Liver (tissue), 9 donors: ENCODE results near the gene ECM1. TPM values are rescaled to one million over a fixed set of nuclear protein-coding genes. Genes with fewer than 3 reads are reported as not detected.

Experiments used
- DNase-seq: peaks from one replicate; pipeline ENCODE4 v3.0.0-alpha.2; 2017; ENCODE audit warnings: low spot score
- H3K27ac ChIP-seq, 2 donors: one replicate each; pipeline ENCODE4 v1.7.0; 2013; ENCODE audit warnings: inconsistent platforms in 2 of 2, low read length in 2 of 2, control low read depth in 1 of 2, low read depth in 1 of 2, mild to moderate bottlenecking in 1 of 2
- H3K27me3 ChIP-seq, 4 donors: one replicate each; pipeline versions ENCODE4 v1.6.1 to v1.7.0; 2013; ENCODE audit warnings: low read length in 3 of 4, inconsistent platforms in 1 of 4, mild to moderate bottlenecking in 1 of 4, moderate library complexity in 1 of 4; ENCODE audit not compliant: control insufficient read depth in 4 of 4, insufficient read depth in 4 of 4
- H3K36me3 ChIP-seq, 4 donors: one replicate each; pipeline versions ENCODE4 v1.6.1 to v1.7.0; 2013; ENCODE audit warnings: low read length in 3 of 4, mild to moderate bottlenecking in 3 of 4, low read depth in 1 of 4, moderate library complexity in 1 of 4; ENCODE audit not compliant: control insufficient read depth in 4 of 4, insufficient read depth in 3 of 4
- H3K4me1 ChIP-seq, 4 donors: one replicate each; pipeline versions ENCODE4 v1.6.1 to v1.7.0; 2013; ENCODE audit warnings: low read length in 3 of 4, mild to moderate bottlenecking in 3 of 4, moderate library complexity in 1 of 4; ENCODE audit not compliant: control insufficient read depth in 4 of 4, insufficient read depth in 4 of 4
- H3K4me3 ChIP-seq, 3 donors: one replicate each; pipeline versions ENCODE4 v1.6.1 to v1.7.0; 2013; ENCODE audit warnings: low read length in 3 of 3, control low read depth in 1 of 3, low read depth in 1 of 3, mild to moderate bottlenecking in 1 of 3
- H3K9ac ChIP-seq, 2 donors: one replicate each; pipeline ENCODE4 v1.7.0; 2013; ENCODE audit warnings: low read length in 2 of 2, mild to moderate bottlenecking in 2 of 2, moderate library complexity in 2 of 2, control low read depth in 1 of 2, low read depth in 1 of 2
- H3K9me3 ChIP-seq, 4 donors: one replicate each; pipeline versions ENCODE4 v1.6.1 to v1.7.0; 2013; ENCODE audit warnings: low read length in 3 of 4; ENCODE audit not compliant: control insufficient read depth in 4 of 4
- ATF3 ChIP-seq: IDR thresholded peaks from 2 replicates; pipeline ENCODE4 v1.6.1; 2016; ENCODE audit warnings: antibody characterized with exemption
- CTCF ChIP-seq: fragments of 150-350 bp; IDR thresholded peaks from 2 replicates; pipeline ENCODE4 v1.5.1; 2017; ENCODE audit warnings: improper control_type of control experiment, low read depth, low read length; ENCODE audit not compliant: missing input control
- FOXA1 ChIP-seq: IDR thresholded peaks from 2 replicates; pipeline ENCODE4 v1.6.1; 2016; ENCODE audit warnings: antibody characterized with exemption
- FOXA2 ChIP-seq: IDR thresholded peaks from 2 replicates; pipeline ENCODE4 v1.6.1; 2016; ENCODE audit warnings: antibody characterized with exemption
- GABPA ChIP-seq, 2 donors: IDR thresholded peaks in 1 of 2; conservative IDR thresholded peaks in 1 of 2; 2 replicates each; pipeline ENCODE4 v1.6.1; 2016; ENCODE audit warnings: antibody characterized with exemption in 2 of 2, mild to moderate bottlenecking in 1 of 2, moderate library complexity in 1 of 2
- HNF4A ChIP-seq, 2 donors: conservative IDR thresholded peaks; 2 replicates each; pipeline ENCODE4 v1.6.1; 2016; ENCODE audit warnings: antibody characterized with exemption in 2 of 2, mild to moderate bottlenecking in 2 of 2
- HNF4G ChIP-seq: IDR thresholded peaks from 2 replicates; pipeline ENCODE4 v1.6.1; 2016; ENCODE audit warnings: antibody characterized with exemption
- JUND ChIP-seq, 2 donors: IDR thresholded peaks; 2 replicates each; pipeline ENCODE4 v1.6.1; 2016; ENCODE audit warnings: antibody characterized with exemption in 2 of 2
- NR2F2 ChIP-seq: IDR thresholded peaks from 2 replicates; pipeline ENCODE4 v1.6.1; 2016; ENCODE audit warnings: antibody characterized with exemption
- RXRA ChIP-seq, 2 donors: IDR thresholded peaks; 2 replicates each; pipeline ENCODE4 v1.6.1; 2017 to 2018; ENCODE audit warnings: antibody characterized with exemption in 2 of 2, mild to moderate bottlenecking in 1 of 2
- TAF1 ChIP-seq: conservative IDR thresholded peaks from 2 replicates; pipeline ENCODE4 v1.6.1; 2016; ENCODE audit warnings: antibody characterized with exemption, mild to moderate bottlenecking
- YY1 ChIP-seq: IDR thresholded peaks from 2 replicates; pipeline ENCODE4 v1.6.1; 2016; ENCODE audit warnings: antibody characterized with exemption, mild to moderate bottlenecking
- WGBS: extraction: QIAGEN DNeasy Blood & Tissue Kit; methylation state at CpG from one replicate; pipeline ENCODE4 v1.1.7; 2013; 5-methylcytosine and 5-hydroxymethylcytosine counted together
- polyA plus RNA-seq, 2 donors: library from polyadenylated mRNA; stranded (reverse) in 1 of 2; unstranded in 1 of 2; fragments of 200-250 nt in 1 of 2; fragments of >200 nt in 1 of 2; fragmentation: Nextera tagmentation in 1 of 2; extraction: Ambion mirVana in 1 of 2; gene quantifications; one replicate each; pipeline versions ENCODE4 v1.2.1 to v1.2.3, GENCODE V29; 2013 to 2015
- total RNA-seq, 2 donors: library from RNA; depleted of rRNA; stranded (reverse); fragments of >200 nt; gene quantifications; one replicate each; pipeline ENCODE4 v1.2.3, GENCODE V29; 2014
- TF ChIP-seq, protein P1 (sequence below): IDR thresholded peaks from 2 replicates; pipeline ENCODE4 v1.6.1; 2016; ENCODE audit warnings: antibody characterized with exemption
- TF ChIP-seq, protein P2 (sequence below): IDR thresholded peaks from 2 replicates; pipeline ENCODE4 v1.6.1; 2016; ENCODE audit warnings: antibody characterized with exemption, mild to moderate bottlenecking
- TF ChIP-seq, protein P3 (sequence below): IDR thresholded peaks from 2 replicates; pipeline ENCODE4 v1.6.1; 2016; ENCODE audit warnings: antibody characterized with exemption
- donor health status: healthy.
- donor health status: healthy.
- donor health status: healthy.
- donor health status: healthy.
- donor health status: healthy.

ECM1 gene
- total and polyA plus RNA-seq, 4 donors, result 5.1 to 22.5 (median 12.6) TPM

GRCh38 chr1:150511551-150511950 is 3.6 kb downstream of the ECM1 start:
- Histone ChIP-seq H3K36me3 (peaks cover 0 to 9% (median 6%) of the 10 kb centered on the region in 4 donors), H3K9ac (no peak overlapping the region), H3K27ac (no peak overlapping the region), H3K9me3 (no peaks in the 10 kb centered on the region), H3K4me3 (no peak overlapping the region), H3K27me3 (no peaks in the 10 kb centered on the region), H3K4me1 (peaks cover 2 to 16% (median 8%) of the 10 kb centered on the region in 4 donors)
- 90% methylated on average over 12 of the region's 12 CpGs for WGBS
- no peak for DNase-seq
- TF ChIP-seq, protein P1, sequence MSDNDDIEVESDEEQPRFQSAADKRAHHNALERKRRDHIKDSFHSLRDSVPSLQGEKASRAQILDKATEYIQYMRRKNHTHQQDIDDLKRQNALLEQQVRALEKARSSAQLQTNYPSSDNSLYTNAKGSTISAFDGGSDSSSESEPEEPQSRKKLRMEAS, result no peak
- TF ChIP-seq NR2F2 (no peak), YY1 (no peak), FOXA2 (no peak), RXRA (IDR thresholded peaks at IDR 0.05) (no peak)
- TF ChIP-seq, protein P2, sequence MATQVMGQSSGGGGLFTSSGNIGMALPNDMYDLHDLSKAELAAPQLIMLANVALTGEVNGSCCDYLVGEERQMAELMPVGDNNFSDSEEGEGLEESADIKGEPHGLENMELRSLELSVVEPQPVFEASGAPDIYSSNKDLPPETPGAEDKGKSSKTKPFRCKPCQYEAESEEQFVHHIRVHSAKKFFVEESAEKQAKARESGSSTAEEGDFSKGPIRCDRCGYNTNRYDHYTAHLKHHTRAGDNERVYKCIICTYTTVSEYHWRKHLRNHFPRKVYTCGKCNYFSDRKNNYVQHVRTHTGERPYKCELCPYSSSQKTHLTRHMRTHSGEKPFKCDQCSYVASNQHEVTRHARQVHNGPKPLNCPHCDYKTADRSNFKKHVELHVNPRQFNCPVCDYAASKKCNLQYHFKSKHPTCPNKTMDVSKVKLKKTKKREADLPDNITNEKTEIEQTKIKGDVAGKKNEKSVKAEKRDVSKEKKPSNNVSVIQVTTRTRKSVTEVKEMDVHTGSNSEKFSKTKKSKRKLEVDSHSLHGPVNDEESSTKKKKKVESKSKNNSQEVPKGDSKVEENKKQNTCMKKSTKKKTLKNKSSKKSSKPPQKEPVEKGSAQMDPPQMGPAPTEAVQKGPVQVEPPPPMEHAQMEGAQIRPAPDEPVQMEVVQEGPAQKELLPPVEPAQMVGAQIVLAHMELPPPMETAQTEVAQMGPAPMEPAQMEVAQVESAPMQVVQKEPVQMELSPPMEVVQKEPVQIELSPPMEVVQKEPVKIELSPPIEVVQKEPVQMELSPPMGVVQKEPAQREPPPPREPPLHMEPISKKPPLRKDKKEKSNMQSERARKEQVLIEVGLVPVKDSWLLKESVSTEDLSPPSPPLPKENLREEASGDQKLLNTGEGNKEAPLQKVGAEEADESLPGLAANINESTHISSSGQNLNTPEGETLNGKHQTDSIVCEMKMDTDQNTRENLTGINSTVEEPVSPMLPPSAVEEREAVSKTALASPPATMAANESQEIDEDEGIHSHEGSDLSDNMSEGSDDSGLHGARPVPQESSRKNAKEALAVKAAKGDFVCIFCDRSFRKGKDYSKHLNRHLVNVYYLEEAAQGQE, result no peak

GRCh38 chr1:150511985-150512660 is 4.2 kb downstream of the ECM1 start:
- H3K36me3 ChIP-seq, result peaks cover 0 to 4% (median 3%) of the 10 kb centered on the region in 4 donors
- H3K4me3 ChIP-seq, result no peak overlapping the region
- no peak overlapping the region for H3K27ac ChIP-seq
- no peak overlapping the region for H3K9ac ChIP-seq
- DNase-seq, result no peak
- TF ChIP-seq HNF4A (conservative IDR thresholded peaks at IDR 0.05) (no peak), GABPA (IDR thresholded peaks at IDR 0.05 in 1 of 2, conservative IDR thresholded peaks at IDR 0.05 in 1 of 2) (no peak), TAF1 (no peak), NR2F2 (no peak), FOXA1 (no peak), CTCF (no peak), HNF4G (no peak), FOXA2 (no peak), JUND (IDR thresholded peaks at IDR 0.05) (no peak), ATF3 (no peak)
- TF ChIP-seq, protein P3, sequence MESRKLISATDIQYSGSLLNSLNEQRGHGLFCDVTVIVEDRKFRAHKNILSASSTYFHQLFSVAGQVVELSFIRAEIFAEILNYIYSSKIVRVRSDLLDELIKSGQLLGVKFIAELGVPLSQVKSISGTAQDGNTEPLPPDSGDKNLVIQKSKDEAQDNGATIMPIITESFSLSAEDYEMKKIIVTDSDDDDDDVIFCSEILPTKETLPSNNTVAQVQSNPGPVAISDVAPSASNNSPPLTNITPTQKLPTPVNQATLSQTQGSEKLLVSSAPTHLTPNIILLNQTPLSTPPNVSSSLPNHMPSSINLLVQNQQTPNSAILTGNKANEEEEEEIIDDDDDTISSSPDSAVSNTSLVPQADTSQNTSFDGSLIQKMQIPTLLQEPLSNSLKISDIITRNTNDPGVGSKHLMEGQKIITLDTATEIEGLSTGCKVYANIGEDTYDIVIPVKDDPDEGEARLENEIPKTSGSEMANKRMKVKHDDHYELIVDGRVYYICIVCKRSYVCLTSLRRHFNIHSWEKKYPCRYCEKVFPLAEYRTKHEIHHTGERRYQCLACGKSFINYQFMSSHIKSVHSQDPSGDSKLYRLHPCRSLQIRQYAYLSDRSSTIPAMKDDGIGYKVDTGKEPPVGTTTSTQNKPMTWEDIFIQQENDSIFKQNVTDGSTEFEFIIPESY, result no peak
- WGBS, result 86% methylated on average over 17 of the region's 17 CpGs
- H3K9me3 ChIP-seq, result no peaks in the 10 kb centered on the region
- peaks cover 2 to 17% (median 8%) of the 10 kb centered on the region in 4 donors for H3K4me1 ChIP-seq
- no peaks in the 10 kb centered on the region for H3K27me3 ChIP-seq
